Measurements from ENCODE around the gene CCND1. TPM values are rescaled to one million over a fixed set of nuclear protein-coding genes. Genes with fewer than 3 reads are reported as not detected.

The CCND1 gene
- total and polyA plus RNA-seq, 10 of the 15 experiments (the other 5 are each of a cell fraction or from before 2014, with no cell fraction given), result 0.09 to 6.6 (median 0.59) TPM; not detected in 2

DNA sequence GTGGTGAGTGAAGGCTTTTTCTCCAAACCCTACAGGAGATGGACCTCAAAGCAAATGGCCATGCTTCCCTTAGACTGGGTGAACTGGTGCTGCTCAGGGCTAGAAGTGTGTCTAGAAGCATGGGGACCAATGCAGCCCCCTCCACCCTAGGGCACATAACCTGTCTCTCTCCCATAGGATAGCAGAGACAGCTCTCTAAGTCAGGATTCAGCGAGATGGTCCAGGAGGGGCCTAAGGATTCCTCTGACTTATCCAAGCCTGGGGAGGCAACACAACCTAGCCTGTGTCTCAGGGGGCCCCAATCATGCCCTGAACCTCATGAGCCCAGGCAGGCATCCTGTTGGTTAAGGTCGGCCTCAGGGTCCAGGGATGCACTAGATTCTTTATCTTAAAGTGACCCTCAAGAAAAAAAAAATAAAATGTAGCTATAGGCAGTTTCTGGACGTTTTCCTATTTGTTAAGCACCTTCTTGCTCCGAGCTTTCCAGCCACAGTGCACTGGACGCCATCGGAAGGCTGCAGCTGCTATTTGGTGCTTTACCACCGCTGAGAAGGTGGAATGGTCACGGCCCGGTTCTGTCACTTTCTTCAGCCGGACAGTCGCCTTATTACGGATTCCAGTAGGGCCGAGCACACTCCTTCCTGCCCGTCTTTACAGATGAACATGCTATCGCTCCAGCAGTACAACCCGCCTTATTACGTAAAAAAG lies 5.0 kb upstream of the CCND1 start:
- ATAC-seq, result no peak
- ChIA-PET RAD21 (ENCODE audit: unreplicated experiment) (no interaction called here), CTCF (no interaction called here), SMC1A (ENCODE audit: uncharacterized antibody, unreplicated experiment) (no interaction called here), POLR2A (no interaction called here)
- Histone ChIP-seq H3K79me2 (ENCODE audit: control insufficient read depth, insufficient read depth, low read length) (no peaks in the 10 kb centered on the region), H3K9ac (ENCODE audit: control insufficient read depth, insufficient read depth, low read length) (no peak overlapping the region), H2AFZ (ENCODE audit: control insufficient read depth, low read depth, low read length) (no peak overlapping the region), H3K4me1 (ENCODE audit: control insufficient read depth, insufficient read depth, low read length) (peaks cover 18% of the 10 kb centered on the region), H3K4me3 (no peak overlapping the region), H3K27ac (ENCODE audit: control insufficient read depth, insufficient read depth) (no peak overlapping the region), H4K20me1 (ENCODE audit: control insufficient read depth, insufficient read depth) (no peaks in the 10 kb centered on the region), H3K4me2 (ENCODE audit: control insufficient read depth, insufficient read depth) (no peak overlapping the region), H3K27me3 (replicated peaks in 1 of 2; ENCODE audit: control insufficient read depth in 2 of 2, insufficient read depth in 2 of 2, low read length in 1 of 2) (peaks cover 18 to 36% of the 10 kb centered on the region in 2 experiments), H3K9me3 (replicated peaks; ENCODE audit: control insufficient read depth, insufficient read depth, low read length) (no peaks in the 10 kb centered on the region), H3K36me3 (ENCODE audit: control insufficient read depth in 2 of 2, insufficient read depth in 2 of 2, low read length in 1 of 2) (no peaks in the 10 kb centered on the region; a peak in 1 of 4 replicates)
- intact Hi-C loops (cut with micrococcal nuclease; ENCODE audit: unreplicated experiment), result no loop called here
- WGBS (ENCODE audit: insufficient coverage, insufficient replicate concordance, low lambda C conversion rate, missing lambda C conversion rate), result 71% methylated on average over 17 of the region's 17 CpGs
- no TSS peak for BruUV-seq (replicated peaks)
- in situ Hi-C loops (cut with MboI), result no loop called here
- FAIRE-seq, result no peak
- DNase-seq (ENCODE audit: low read depth, low spot score), result no peak
- TF ChIP-seq, protein P1, sequence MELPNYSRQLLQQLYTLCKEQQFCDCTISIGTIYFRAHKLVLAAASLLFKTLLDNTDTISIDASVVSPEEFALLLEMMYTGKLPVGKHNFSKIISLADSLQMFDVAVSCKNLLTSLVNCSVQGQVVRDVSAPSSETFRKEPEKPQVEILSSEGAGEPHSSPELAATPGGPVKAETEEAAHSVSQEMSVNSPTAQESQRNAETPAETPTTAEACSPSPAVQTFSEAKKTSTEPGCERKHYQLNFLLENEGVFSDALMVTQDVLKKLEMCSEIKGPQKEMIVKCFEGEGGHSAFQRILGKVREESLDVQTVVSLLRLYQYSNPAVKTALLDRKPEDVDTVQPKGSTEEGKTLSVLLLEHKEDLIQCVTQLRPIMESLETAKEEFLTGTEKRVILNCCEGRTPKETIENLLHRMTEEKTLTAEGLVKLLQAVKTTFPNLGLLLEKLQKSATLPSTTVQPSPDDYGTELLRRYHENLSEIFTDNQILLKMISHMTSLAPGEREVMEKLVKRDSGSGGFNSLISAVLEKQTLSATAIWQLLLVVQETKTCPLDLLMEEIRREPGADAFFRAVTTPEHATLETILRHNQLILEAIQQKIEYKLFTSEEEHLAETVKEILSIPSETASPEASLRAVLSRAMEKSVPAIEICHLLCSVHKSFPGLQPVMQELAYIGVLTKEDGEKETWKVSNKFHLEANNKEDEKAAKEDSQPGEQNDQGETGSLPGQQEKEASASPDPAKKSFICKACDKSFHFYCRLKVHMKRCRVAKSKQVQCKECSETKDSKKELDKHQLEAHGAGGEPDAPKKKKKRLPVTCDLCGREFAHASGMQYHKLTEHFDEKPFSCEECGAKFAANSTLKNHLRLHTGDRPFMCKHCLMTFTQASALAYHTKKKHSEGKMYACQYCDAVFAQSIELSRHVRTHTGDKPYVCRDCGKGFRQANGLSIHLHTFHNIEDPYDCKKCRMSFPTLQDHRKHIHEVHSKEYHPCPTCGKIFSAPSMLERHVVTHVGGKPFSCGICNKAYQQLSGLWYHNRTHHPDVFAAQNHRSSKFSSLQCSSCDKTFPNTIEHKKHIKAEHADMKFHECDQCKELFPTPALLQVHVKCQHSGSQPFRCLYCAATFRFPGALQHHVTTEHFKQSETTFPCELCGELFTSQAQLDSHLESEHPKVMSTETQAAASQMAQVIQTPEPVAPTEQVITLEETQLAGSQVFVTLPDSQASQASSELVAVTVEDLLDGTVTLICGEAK (IDR thresholded peaks at IDR 0.05; ENCODE audit: borderline replicate concordance), result no peak
- no peak for TF ChIP-seq IRF4 (IDR thresholded peaks at IDR 0.05; ENCODE audit: low read depth, low read length)
- no peak for TF ChIP-seq CBX5 (IDR thresholded peaks at IDR 0.05; ENCODE audit: low read depth)
- TF ChIP-seq SREBF1 (IDR thresholded peaks at IDR 0.05; ENCODE audit: low read length), result no peak
- no peak for TF ChIP-seq ZNF207 (IDR thresholded peaks at IDR 0.05; ENCODE audit: borderline replicate concordance)
- no peak for TF ChIP-seq EP300 (IDR thresholded peaks at IDR 0.05; ENCODE audit: borderline replicate concordance in 1 of 2, control insufficient read depth in 1 of 2, low read depth in 2 of 2, low read length in 2 of 2)
- no peak for TF ChIP-seq MEF2A (IDR thresholded peaks at IDR 0.05; ENCODE audit: insufficient read depth, low read depth, low read length)
- TF ChIP-seq, protein P2, sequence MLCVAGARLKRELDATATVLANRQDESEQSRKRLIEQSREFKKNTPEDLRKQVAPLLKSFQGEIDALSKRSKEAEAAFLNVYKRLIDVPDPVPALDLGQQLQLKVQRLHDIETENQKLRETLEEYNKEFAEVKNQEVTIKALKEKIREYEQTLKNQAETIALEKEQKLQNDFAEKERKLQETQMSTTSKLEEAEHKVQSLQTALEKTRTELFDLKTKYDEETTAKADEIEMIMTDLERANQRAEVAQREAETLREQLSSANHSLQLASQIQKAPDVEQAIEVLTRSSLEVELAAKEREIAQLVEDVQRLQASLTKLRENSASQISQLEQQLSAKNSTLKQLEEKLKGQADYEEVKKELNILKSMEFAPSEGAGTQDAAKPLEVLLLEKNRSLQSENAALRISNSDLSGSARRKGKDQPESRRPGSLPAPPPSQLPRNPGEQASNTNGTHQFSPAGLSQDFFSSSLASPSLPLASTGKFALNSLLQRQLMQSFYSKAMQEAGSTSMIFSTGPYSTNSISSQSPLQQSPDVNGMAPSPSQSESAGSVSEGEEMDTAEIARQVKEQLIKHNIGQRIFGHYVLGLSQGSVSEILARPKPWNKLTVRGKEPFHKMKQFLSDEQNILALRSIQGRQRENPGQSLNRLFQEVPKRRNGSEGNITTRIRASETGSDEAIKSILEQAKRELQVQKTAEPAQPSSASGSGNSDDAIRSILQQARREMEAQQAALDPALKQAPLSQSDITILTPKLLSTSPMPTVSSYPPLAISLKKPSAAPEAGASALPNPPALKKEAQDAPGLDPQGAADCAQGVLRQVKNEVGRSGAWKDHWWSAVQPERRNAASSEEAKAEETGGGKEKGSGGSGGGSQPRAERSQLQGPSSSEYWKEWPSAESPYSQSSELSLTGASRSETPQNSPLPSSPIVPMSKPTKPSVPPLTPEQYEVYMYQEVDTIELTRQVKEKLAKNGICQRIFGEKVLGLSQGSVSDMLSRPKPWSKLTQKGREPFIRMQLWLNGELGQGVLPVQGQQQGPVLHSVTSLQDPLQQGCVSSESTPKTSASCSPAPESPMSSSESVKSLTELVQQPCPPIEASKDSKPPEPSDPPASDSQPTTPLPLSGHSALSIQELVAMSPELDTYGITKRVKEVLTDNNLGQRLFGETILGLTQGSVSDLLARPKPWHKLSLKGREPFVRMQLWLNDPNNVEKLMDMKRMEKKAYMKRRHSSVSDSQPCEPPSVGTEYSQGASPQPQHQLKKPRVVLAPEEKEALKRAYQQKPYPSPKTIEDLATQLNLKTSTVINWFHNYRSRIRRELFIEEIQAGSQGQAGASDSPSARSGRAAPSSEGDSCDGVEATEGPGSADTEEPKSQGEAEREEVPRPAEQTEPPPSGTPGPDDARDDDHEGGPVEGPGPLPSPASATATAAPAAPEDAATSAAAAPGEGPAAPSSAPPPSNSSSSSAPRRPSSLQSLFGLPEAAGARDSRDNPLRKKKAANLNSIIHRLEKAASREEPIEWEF (IDR thresholded peaks at IDR 0.05; ENCODE audit: insufficient replicate concordance, low read depth, low read length), result no peak
- TF ChIP-seq NFIC (IDR thresholded peaks at IDR 0.05; ENCODE audit: low read depth, low read length), result no peak
- no peak for TF ChIP-seq ZNF24 (IDR thresholded peaks at IDR 0.05)
- TF ChIP-seq, protein P3, sequence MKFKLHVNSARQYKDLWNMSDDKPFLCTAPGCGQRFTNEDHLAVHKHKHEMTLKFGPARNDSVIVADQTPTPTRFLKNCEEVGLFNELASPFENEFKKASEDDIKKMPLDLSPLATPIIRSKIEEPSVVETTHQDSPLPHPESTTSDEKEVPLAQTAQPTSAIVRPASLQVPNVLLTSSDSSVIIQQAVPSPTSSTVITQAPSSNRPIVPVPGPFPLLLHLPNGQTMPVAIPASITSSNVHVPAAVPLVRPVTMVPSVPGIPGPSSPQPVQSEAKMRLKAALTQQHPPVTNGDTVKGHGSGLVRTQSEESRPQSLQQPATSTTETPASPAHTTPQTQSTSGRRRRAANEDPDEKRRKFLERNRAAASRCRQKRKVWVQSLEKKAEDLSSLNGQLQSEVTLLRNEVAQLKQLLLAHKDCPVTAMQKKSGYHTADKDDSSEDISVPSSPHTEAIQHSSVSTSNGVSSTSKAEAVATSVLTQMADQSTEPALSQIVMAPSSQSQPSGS (IDR thresholded peaks at IDR 0.05; ENCODE audit: low read length), result no peak
